ENCODE results near the gene LYSMD4. TPM values are rescaled to one million over a fixed set of nuclear protein-coding genes. Genes with fewer than 3 reads are reported as not detected.
A peak's percentile ranks its signal among the peaks of the same experiment; 100 is the strongest.

LYSMD4 gene
- total and polyA plus RNA-seq, 10 of the 15 experiments (the other 5 are each of a cell fraction or from before 2014, with no cell fraction given) = 1.8 to 5.8 (median 3.9) TPM

- WGBS (ENCODE audit: insufficient coverage, insufficient replicate concordance, low lambda C conversion rate, missing lambda C conversion rate) = 67% methylated on average over 7 of the region's 7 CpGs
- no peak for DNase-seq (ENCODE audit: low read depth, low spot score)
- TF ChIP-seq, protein P1, sequence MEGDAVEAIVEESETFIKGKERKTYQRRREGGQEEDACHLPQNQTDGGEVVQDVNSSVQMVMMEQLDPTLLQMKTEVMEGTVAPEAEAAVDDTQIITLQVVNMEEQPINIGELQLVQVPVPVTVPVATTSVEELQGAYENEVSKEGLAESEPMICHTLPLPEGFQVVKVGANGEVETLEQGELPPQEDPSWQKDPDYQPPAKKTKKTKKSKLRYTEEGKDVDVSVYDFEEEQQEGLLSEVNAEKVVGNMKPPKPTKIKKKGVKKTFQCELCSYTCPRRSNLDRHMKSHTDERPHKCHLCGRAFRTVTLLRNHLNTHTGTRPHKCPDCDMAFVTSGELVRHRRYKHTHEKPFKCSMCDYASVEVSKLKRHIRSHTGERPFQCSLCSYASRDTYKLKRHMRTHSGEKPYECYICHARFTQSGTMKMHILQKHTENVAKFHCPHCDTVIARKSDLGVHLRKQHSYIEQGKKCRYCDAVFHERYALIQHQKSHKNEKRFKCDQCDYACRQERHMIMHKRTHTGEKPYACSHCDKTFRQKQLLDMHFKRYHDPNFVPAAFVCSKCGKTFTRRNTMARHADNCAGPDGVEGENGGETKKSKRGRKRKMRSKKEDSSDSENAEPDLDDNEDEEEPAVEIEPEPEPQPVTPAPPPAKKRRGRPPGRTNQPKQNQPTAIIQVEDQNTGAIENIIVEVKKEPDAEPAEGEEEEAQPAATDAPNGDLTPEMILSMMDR (IDR thresholded peaks at IDR 0.05 in 2 of 3, conservative IDR thresholded peaks at IDR 0.05 in 1 of 3; ENCODE audit: control insufficient read depth in 2 of 3, extremely low read depth in 1 of 3, insufficient read depth in 1 of 3, low read depth in 3 of 3, low read length in 3 of 3) = peak in 2 of 3 experiments; percentile 1 to 17; a peak in 2 of 6 replicates
- no peak for TF ChIP-seq EED (IDR thresholded peaks at IDR 0.05; ENCODE audit: low read depth)
- TF ChIP-seq ZNF24 (IDR thresholded peaks at IDR 0.05) = no peak
- CTCF ChIA-PET = no interaction called here
- H3K4me1 ChIP-seq (ENCODE audit: control insufficient read depth, insufficient read depth, low read length) = no peaks in the 10 kb centered on the region; the same call in 1 of the 2 replicates
- no peaks in the 10 kb centered on the region for H3K79me2 ChIP-seq (ENCODE audit: control insufficient read depth, insufficient read depth, low read length)
- H3K9me3 ChIP-seq (replicated peaks; ENCODE audit: control insufficient read depth, insufficient read depth, low read length) = no peaks in the 10 kb centered on the region
- no peaks in the 10 kb centered on the region for H3K36me3 ChIP-seq (ENCODE audit: control insufficient read depth in 2 of 2, insufficient read depth in 2 of 2, low read length in 1 of 2)
- ATAC-seq = peak; percentile 39; the same call in 1 of the 3 replicates
- no peak overlapping the region for H3K4me2 ChIP-seq (ENCODE audit: control insufficient read depth, insufficient read depth)
- no peaks in the 10 kb centered on the region for H4K20me1 ChIP-seq (ENCODE audit: control insufficient read depth, insufficient read depth)
- POLR2A ChIA-PET = no interaction called here
- H3K27ac ChIP-seq (ENCODE audit: control insufficient read depth, insufficient read depth) = no peak overlapping the region
- no peak overlapping the region for H2AFZ ChIP-seq (ENCODE audit: control insufficient read depth, low read depth, low read length)
- in situ Hi-C loops (cut with MboI) = loop anchor here (25.0 kb wide), 1 partner anchor 632 kb away; the partner anchor contains the start of gene SYNM
- no peak for FAIRE-seq
- no peak overlapping the region for H3K9ac ChIP-seq (ENCODE audit: control insufficient read depth, insufficient read depth, low read length)
- no peaks in the 10 kb centered on the region for H3K27me3 ChIP-seq (replicated peaks in 1 of 2; ENCODE audit: control insufficient read depth in 2 of 2, insufficient read depth in 2 of 2, low read length in 1 of 2)
- SMC1A ChIA-PET (ENCODE audit: uncharacterized antibody, unreplicated experiment) = interaction anchor here (0.6 kb wide), 1 partner anchor 75 kb away, joined by 3 read pairs; no protein-coding TSS in a partner anchor
- intact Hi-C loops (cut with micrococcal nuclease; ENCODE audit: unreplicated experiment) = no loop called here
- BruUV-seq (replicated peaks) = no TSS peak
- RAD21 ChIA-PET (ENCODE audit: unreplicated experiment) = no interaction called here
- H3K4me3 ChIP-seq = no peak overlapping the region
Observed at GRCh38 chr15:99744142-99744541, 10.9 kb upstream of the LYSMD4 start.

DNA sequence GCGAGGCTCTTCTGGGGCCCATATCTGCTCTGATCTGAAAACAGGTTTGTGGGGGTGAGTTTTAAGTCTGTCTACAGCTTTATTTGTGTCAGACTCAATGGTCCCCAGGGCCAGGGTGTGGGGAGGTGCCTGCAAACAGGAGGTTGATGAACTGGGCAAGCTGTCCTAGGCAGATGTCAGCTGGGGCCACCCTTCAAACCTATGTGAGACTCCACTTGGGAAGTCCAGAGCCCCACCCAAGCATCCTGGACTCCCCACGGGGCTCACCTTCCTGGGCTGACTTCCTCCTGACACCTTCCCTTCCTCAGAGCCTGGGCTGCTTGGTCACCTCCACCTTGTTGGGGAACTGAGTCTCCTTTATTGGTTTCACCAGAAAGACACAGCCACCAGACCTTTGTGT is 8.6 kb upstream of the LYSMD4 start:
- H3K27me3 ChIP-seq (replicated peaks in 1 of 2; ENCODE audit: control insufficient read depth in 2 of 2, insufficient read depth in 2 of 2, low read length in 1 of 2) = no peaks in the 10 kb centered on the region
- ChIA-PET CTCF (interaction anchor here (1.3 kb wide), 1 partner anchor 14 kb away, joined by 4 read pairs; no protein-coding TSS in a partner anchor), RAD21 (ENCODE audit: unreplicated experiment) (no interaction called here), POLR2A (no interaction called here), SMC1A (ENCODE audit: uncharacterized antibody, unreplicated experiment) (no interaction called here)
- no peak overlapping the region for H3K4me2 ChIP-seq (ENCODE audit: control insufficient read depth, insufficient read depth)
- no peaks in the 10 kb centered on the region for H4K20me1 ChIP-seq (ENCODE audit: control insufficient read depth, insufficient read depth)
- intact Hi-C loops (cut with micrococcal nuclease; ENCODE audit: unreplicated experiment) (no loop called here), in situ Hi-C loops (cut with MboI) (loop anchor here (25.0 kb wide), 1 partner anchor 630 kb away; the partner anchor contains the start of gene SYNM)
- no peaks in the 10 kb centered on the region for H3K36me3 ChIP-seq (ENCODE audit: control insufficient read depth in 2 of 2, insufficient read depth in 2 of 2, low read length in 1 of 2)
- no peak overlapping the region for H3K27ac ChIP-seq (ENCODE audit: control insufficient read depth, insufficient read depth)
- H3K79me2 ChIP-seq (ENCODE audit: control insufficient read depth, insufficient read depth, low read length) = no peaks in the 10 kb centered on the region
- H3K4me3 ChIP-seq = no peak overlapping the region
- no TSS peak for BruUV-seq (replicated peaks)
- no peaks in the 10 kb centered on the region for H3K9me3 ChIP-seq (replicated peaks; ENCODE audit: control insufficient read depth, insufficient read depth, low read length)
- DNase-seq (ENCODE audit: low read depth, low spot score) (no peak), ATAC-seq (no peak), FAIRE-seq (no peak)
- WGBS (ENCODE audit: insufficient coverage, insufficient replicate concordance, low lambda C conversion rate, missing lambda C conversion rate) = 50% methylated on average over 2 of the region's 2 CpGs
- no peak overlapping the region for H3K9ac ChIP-seq (ENCODE audit: control insufficient read depth, insufficient read depth, low read length)
- no peaks in the 10 kb centered on the region; the same call in 1 of the 2 replicates for H3K4me1 ChIP-seq (ENCODE audit: control insufficient read depth, insufficient read depth, low read length)
- H2AFZ ChIP-seq (ENCODE audit: control insufficient read depth, low read depth, low read length) = no peak overlapping the region
- TF ChIP-seq CBFB (IDR thresholded peaks at IDR 0.05; ENCODE audit: low read depth) = no peak
- TF ChIP-seq, protein P2, sequence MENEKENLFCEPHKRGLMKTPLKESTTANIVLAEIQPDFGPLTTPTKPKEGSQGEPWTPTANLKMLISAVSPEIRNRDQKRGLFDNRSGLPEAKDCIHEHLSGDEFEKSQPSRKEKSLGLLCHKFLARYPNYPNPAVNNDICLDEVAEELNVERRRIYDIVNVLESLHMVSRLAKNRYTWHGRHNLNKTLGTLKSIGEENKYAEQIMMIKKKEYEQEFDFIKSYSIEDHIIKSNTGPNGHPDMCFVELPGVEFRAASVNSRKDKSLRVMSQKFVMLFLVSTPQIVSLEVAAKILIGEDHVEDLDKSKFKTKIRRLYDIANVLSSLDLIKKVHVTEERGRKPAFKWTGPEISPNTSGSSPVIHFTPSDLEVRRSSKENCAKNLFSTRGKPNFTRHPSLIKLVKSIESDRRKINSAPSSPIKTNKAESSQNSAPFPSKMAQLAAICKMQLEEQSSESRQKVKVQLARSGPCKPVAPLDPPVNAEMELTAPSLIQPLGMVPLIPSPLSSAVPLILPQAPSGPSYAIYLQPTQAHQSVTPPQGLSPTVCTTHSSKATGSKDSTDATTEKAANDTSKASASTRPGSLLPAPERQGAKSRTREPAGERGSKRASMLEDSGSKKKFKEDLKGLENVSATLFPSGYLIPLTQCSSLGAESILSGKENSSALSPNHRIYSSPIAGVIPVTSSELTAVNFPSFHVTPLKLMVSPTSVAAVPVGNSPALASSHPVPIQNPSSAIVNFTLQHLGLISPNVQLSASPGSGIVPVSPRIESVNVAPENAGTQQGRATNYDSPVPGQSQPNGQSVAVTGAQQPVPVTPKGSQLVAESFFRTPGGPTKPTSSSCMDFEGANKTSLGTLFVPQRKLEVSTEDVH (IDR thresholded peaks at IDR 0.05; ENCODE audit: low read depth, partially characterized antibody) = no peak
- TF ChIP-seq NFXL1 (IDR thresholded peaks at IDR 0.05; ENCODE audit: borderline replicate concordance) = no peak
- TF ChIP-seq SUPT20H (IDR thresholded peaks at IDR 0.05; ENCODE audit: borderline replicate concordance, control insufficient read depth, low read depth, low read length) = no peak
- TF ChIP-seq FOS (IDR thresholded peaks at IDR 0.05; ENCODE audit: borderline replicate concordance, extremely low read depth, insufficient read length) = no peak
- TF ChIP-seq EGR1 (IDR thresholded peaks at IDR 0.05; ENCODE audit: borderline replicate concordance in 1 of 2, low read depth in 2 of 2, low read length in 2 of 2) = no peak
- TF ChIP-seq, protein P3, sequence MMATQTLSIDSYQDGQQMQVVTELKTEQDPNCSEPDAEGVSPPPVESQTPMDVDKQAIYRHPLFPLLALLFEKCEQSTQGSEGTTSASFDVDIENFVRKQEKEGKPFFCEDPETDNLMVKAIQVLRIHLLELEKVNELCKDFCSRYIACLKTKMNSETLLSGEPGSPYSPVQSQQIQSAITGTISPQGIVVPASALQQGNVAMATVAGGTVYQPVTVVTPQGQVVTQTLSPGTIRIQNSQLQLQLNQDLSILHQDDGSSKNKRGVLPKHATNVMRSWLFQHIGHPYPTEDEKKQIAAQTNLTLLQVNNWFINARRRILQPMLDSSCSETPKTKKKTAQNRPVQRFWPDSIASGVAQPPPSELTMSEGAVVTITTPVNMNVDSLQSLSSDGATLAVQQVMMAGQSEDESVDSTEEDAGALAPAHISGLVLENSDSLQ (IDR thresholded peaks at IDR 0.05) = no peak
- no peak for TF ChIP-seq ZZZ3 (IDR thresholded peaks at IDR 0.05; ENCODE audit: control insufficient read depth, insufficient read length, low read depth)
